ENCODE measurements around the gene CDH23. TPM values are rescaled to one million over a fixed set of nuclear protein-coding genes. Genes with fewer than 3 reads are reported as not detected.

Gene CDH23
- total and polyA plus RNA-seq, 10 of the 15 experiments (the other 5 are each of a cell fraction or from before 2014, with no cell fraction given), result 0.09 to 0.40 (median 0.15) TPM; not detected in 1

DNA sequence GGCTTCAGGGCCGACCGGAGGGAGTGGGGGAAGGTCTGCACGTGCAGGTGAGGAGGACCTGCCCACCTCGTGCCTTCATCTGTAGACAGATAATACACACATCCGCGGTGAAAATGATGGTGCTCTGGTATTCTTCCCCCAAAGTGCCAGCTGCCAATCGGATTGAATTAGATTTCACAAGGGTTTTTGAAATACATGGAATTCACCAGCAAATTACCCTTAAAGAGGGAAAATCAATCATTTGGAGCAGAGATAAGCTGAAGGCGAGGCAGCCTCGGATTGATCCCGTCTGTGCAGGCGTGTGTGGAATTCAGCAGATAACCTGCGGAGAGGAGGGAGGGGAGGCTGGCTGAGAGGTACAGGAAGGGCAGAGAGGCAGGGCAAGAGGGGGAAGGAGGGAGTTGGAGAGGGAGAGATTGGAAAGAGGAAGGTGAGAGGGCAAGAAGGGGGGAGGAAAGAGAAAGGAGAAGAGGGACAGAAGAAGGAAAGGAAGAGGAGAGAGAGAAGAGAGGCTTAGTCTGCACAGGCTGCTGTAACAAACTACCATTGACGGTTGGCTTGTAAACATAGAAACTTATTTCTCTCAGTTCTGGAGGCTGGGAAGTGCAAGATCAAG lies 238.6 kb downstream of the CDH23 start:
- Histone ChIP-seq H3K4me3 (no peak overlapping the region), H3K9me3 (replicated peaks; ENCODE audit: control insufficient read depth, insufficient read depth, low read length) (no peaks in the 10 kb centered on the region), H3K79me2 (ENCODE audit: control insufficient read depth, insufficient read depth, low read length) (no peaks in the 10 kb centered on the region), H4K20me1 (ENCODE audit: control insufficient read depth, insufficient read depth) (no peaks in the 10 kb centered on the region), H3K27ac (ENCODE audit: control insufficient read depth, insufficient read depth) (no peak overlapping the region), H3K36me3 (ENCODE audit: control insufficient read depth in 2 of 2, insufficient read depth in 2 of 2, low read length in 1 of 2) (no peaks in the 10 kb centered on the region), H2AFZ (ENCODE audit: control insufficient read depth, low read depth, low read length) (no peak overlapping the region), H3K4me1 (ENCODE audit: control insufficient read depth, insufficient read depth, low read length) (peaks cover 3% of the 10 kb centered on the region; the same call in 1 of the 2 replicates), H3K9ac (ENCODE audit: control insufficient read depth, insufficient read depth, low read length) (no peak overlapping the region), H3K27me3 (replicated peaks in 1 of 2; ENCODE audit: control insufficient read depth in 2 of 2, insufficient read depth in 2 of 2, low read length in 1 of 2) (0 out of 4 replicates have a peak, but pooled peaks cover 0 to 1% of the 10 kb centered on the region in 2 experiments), H3K4me2 (ENCODE audit: control insufficient read depth, insufficient read depth) (no peak overlapping the region)
- ChIA-PET POLR2A (no interaction called here), RAD21 (ENCODE audit: unreplicated experiment) (no interaction called here), CTCF (interaction anchor here (1.0 kb wide), 1 partner anchor 25 kb away, joined by 4 read pairs; no protein-coding TSS in a partner anchor), SMC1A (ENCODE audit: uncharacterized antibody, unreplicated experiment) (no interaction called here)
- intact Hi-C loops (cut with micrococcal nuclease; ENCODE audit: unreplicated experiment) (no loop called here), in situ Hi-C loops (cut with MboI) (no loop called here)
- no peak for TF ChIP-seq PAX8 (IDR thresholded peaks at IDR 0.05)
- no peak for TF ChIP-seq FOS (IDR thresholded peaks at IDR 0.05; ENCODE audit: borderline replicate concordance, extremely low read depth, insufficient read length)
- TF ChIP-seq EP300 (IDR thresholded peaks at IDR 0.05; ENCODE audit: borderline replicate concordance in 1 of 2, control insufficient read depth in 1 of 2, low read depth in 2 of 2, low read length in 2 of 2), result no peak
- no peak for TF ChIP-seq CHD1 (IDR thresholded peaks at IDR 0.05; ENCODE audit: low read depth, low read length)
- TF ChIP-seq SUZ12 (IDR thresholded peaks at IDR 0.05; ENCODE audit: unreplicated experiment), result no peak
- no peak for TF ChIP-seq NR2C2 (IDR thresholded peaks at IDR 0.05; ENCODE audit: borderline replicate concordance, control insufficient read depth, insufficient read length, low read depth)
- no peak for TF ChIP-seq JUND (IDR thresholded peaks at IDR 0.05; ENCODE audit: low read depth, low read length)
- TF ChIP-seq POLR2A (IDR thresholded peaks at IDR 0.05; ENCODE audit: low read depth, low read length), result no peak
- TF ChIP-seq, protein P1, sequence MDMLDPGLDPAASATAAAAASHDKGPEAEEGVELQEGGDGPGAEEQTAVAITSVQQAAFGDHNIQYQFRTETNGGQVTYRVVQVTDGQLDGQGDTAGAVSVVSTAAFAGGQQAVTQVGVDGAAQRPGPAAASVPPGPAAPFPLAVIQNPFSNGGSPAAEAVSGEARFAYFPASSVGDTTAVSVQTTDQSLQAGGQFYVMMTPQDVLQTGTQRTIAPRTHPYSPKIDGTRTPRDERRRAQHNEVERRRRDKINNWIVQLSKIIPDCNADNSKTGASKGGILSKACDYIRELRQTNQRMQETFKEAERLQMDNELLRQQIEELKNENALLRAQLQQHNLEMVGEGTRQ (IDR thresholded peaks at IDR 0.05; ENCODE audit: borderline replicate concordance, low read depth, low read length), result no peak
- no peak for TF ChIP-seq CREM (IDR thresholded peaks at IDR 0.05; ENCODE audit: low read depth)
- TF ChIP-seq ASH2L (IDR thresholded peaks at IDR 0.05; ENCODE audit: borderline replicate concordance, low read depth), result no peak
- BruUV-seq (replicated peaks), result no TSS peak
- DNase-seq (ENCODE audit: low read depth, low spot score), result no peak
- 28% methylated on average over 13 of the region's 13 CpGs for WGBS (ENCODE audit: insufficient coverage, insufficient replicate concordance, low lambda C conversion rate, missing lambda C conversion rate)
- no peak for ATAC-seq
- no peak for FAIRE-seq

All from GM12878 (cell line).